Upper lobe of left lung (tissue), 4 donors: ENCODE data around the gene SDK1.

Experiments
- CTCF ChIP-seq, 6 experiments: fragments of 450-650 bp in 4 of 6; fragments of 200-600 bp in 2 of 6; sonication (generic) in 2 of 6; IDR thresholded peaks; one replicate each; pipeline ENCODE4 v1.5.1; 2016 to 2019; ENCODE audit warnings: antibody characterized with exemption in 6 of 6
- EP300 ChIP-seq, 4 donors: sonication (generic); formaldehyde crosslinking; IDR thresholded peaks; one replicate each; pipeline ENCODE4 v1.5.1; 2017; ENCODE audit warnings: antibody characterized with exemption in 4 of 4, control low read depth in 2 of 4
- POLR2A ChIP-seq, 4 donors: fragments of 450-650 bp; IDR thresholded peaks; one replicate each; pipeline ENCODE4 v1.5.1; 2016 to 2017; ENCODE audit warnings: antibody characterized with exemption in 4 of 4, mild to moderate bottlenecking in 2 of 4
- POLR2AphosphoS5 ChIP-seq, 2 donors: sonication (generic); formaldehyde crosslinking; IDR thresholded peaks; one replicate each; pipeline ENCODE4 v1.5.1; 2017; ENCODE audit warnings: antibody characterized with exemption in 2 of 2

GRCh38 chr7:4134204-4134603, 833.2 kb downstream of the SDK1 start:
- TF ChIP-seq CTCF (IDR thresholded peaks at IDR 0.05), result no peak
- TF ChIP-seq POLR2A (IDR thresholded peaks at IDR 0.05), result no peak
- TF ChIP-seq EP300 (IDR thresholded peaks at IDR 0.05), result no peak
- no peak for TF ChIP-seq POLR2AphosphoS5 (IDR thresholded peaks at IDR 0.05)
